GM23338 (cell line): ENCODE results near the gene RAD51C. TPM values are rescaled to one million over a fixed set of nuclear protein-coding genes. Genes with fewer than 3 reads are reported as not detected.

Source experiments
- ATAC-seq: fragments of 200-7000 bp; cut with Tn5 transposase; 3 replicates; pipeline ENCODE4 v1.9.1; 2020
- DNase-seq: peaks from one replicate; pipeline ENCODE4 v3.0.0-alpha.2; 2015; ENCODE audit warnings: low spot score
- H2AFZ ChIP-seq: fragments of 200-600 bp; sonication (generic); 2 replicates; pipeline ENCODE4 v1.8.0; 2016; ENCODE audit warnings: antibody characterized with exemption, mild to moderate bottlenecking, moderate library complexity
- H3F3A ChIP-seq: fragments of 200-600 bp; sonication (generic); replicated peaks from 2 replicates; pipeline ENCODE4 v1.8.0; 2017; ENCODE audit warnings: antibody characterized with exemption, mixed run types, low read depth
- H3K27ac ChIP-seq: fragments of 200-600 bp; sonication (generic); 2 replicates; pipeline ENCODE4 v1.6.1; 2016; ENCODE audit warnings: low read depth
- H3K27me3 ChIP-seq: fragments of 200-600 bp; sonication (generic); 2 replicates; pipeline ENCODE4 v1.8.0; 2016; ENCODE audit warnings: mild to moderate bottlenecking, mixed run types, moderate library complexity; ENCODE audit not compliant: insufficient read depth
- H3K36me3 ChIP-seq: fragments of 200-600 bp; sonication (generic); 2 replicates; pipeline ENCODE4 v1.8.0; 2016; ENCODE audit warnings: mild to moderate bottlenecking; ENCODE audit not compliant: insufficient read depth
- H3K4me1 ChIP-seq: fragments of 200-600 bp; sonication (generic); 2 replicates; pipeline ENCODE4 v1.8.0; 2016; ENCODE audit warnings: mild to moderate bottlenecking, moderate library complexity; ENCODE audit not compliant: insufficient read depth
- H3K4me2 ChIP-seq: fragments of 200-600 bp; sonication (generic); 2 replicates; pipeline ENCODE4 v1.7.1; 2017; ENCODE audit warnings: mixed run types
- H3K4me3 ChIP-seq: fragments of 200-600 bp; sonication (generic); 2 replicates; pipeline ENCODE4 v1.6.1; 2016; ENCODE audit warnings: mixed run types
- H3K79me2 ChIP-seq: fragments of 200-600 bp; sonication (generic); replicated peaks from 2 replicates; pipeline ENCODE4 v1.8.0; 2017; ENCODE audit warnings: mild to moderate bottlenecking; ENCODE audit not compliant: insufficient read depth
- H3K9me2 ChIP-seq: fragments of 200-600 bp; sonication (generic); 2 replicates; pipeline ENCODE4 v1.8.0; 2017; ENCODE audit not compliant: insufficient read depth
- H4K20me1 ChIP-seq: fragments of 200-600 bp; sonication (generic); replicated peaks from 2 replicates; pipeline ENCODE4 v1.8.0; 2017; ENCODE audit warnings: mild to moderate bottlenecking; ENCODE audit not compliant: insufficient read depth
- H3K27ac Mint-ChIP-seq: 2 replicates; pipeline ENCODE4 v1.8.0; 2020; ENCODE audit warnings: inconsistent platforms, mild to moderate bottlenecking, moderate library complexity, mixed read lengths
- H3K27me3 Mint-ChIP-seq: 3 replicates; pipeline ENCODE4 v1.8.0; 2022; ENCODE audit warnings: low read depth, mild to moderate bottlenecking, moderate library complexity, mixed read lengths, inconsistent platforms; ENCODE audit not compliant: insufficient read depth, poor library complexity
- H3K36me3 Mint-ChIP-seq: 3 replicates; pipeline ENCODE4 v1.8.0; 2021; ENCODE audit warnings: low read depth, mild to moderate bottlenecking, inconsistent platforms, moderate library complexity, mixed read lengths
- H3K4me1 Mint-ChIP-seq: 3 replicates; pipeline ENCODE4 v1.8.0; 2020; ENCODE audit warnings: mild to moderate bottlenecking, inconsistent platforms, mixed read lengths
- H3K4me3 Mint-ChIP-seq: 3 replicates; pipeline ENCODE4 v1.8.0; 2021; ENCODE audit warnings: moderate library complexity, mild to moderate bottlenecking, inconsistent platforms, mixed read lengths
- H3K9me3 Mint-ChIP-seq: 3 replicates; pipeline ENCODE4 v1.8.0; 2020; ENCODE audit warnings: moderate library complexity, mild to moderate bottlenecking, inconsistent platforms, mixed read lengths
- CREB1 ChIP-seq: fragments of 250-450 bp; sonication (Bioruptor Pico); IDR thresholded peaks from 2 replicates; pipeline ENCODE4 v1.5.0; 2020; ENCODE audit warnings: low read depth, mild to moderate bottlenecking, moderate library complexity
- CTCF ChIP-seq, 2 experiments: fragments of 200-600 bp in 1 of 2; sonication (generic) in 1 of 2; conservative IDR thresholded peaks; 2 replicates each; pipeline versions ENCODE4 v1.5.1 to v1.6.1; 2016 to 2017; ENCODE audit warnings: antibody characterized with exemption in 2 of 2, low read depth in 2 of 2, mild to moderate bottlenecking in 2 of 2, moderate library complexity in 1 of 2
- ETS1 ChIP-seq: IDR thresholded peaks from 2 replicates; pipeline ENCODE4 v1.6.1; 2016; ENCODE audit warnings: antibody characterized with exemption
- EZH2 ChIP-seq: fragments of 200-600 bp; sonication (generic); IDR thresholded peaks from one replicate; pipeline ENCODE4 v1.8.0; 2017; ENCODE audit warnings: antibody characterized with exemption, mild to moderate bottlenecking, low read depth; ENCODE audit not compliant: unreplicated experiment
- EZH2phosphoT487 ChIP-seq: fragments of 200-600 bp; sonication (generic); IDR thresholded peaks from one replicate; pipeline ENCODE4 v1.8.1; 2018; ENCODE audit warnings: antibody characterized with exemption; ENCODE audit not compliant: unreplicated experiment
- JUNB ChIP-seq: IDR thresholded peaks from one replicate; pipeline ENCODE4 v1.6.1; 2016; ENCODE audit warnings: antibody characterized with exemption; ENCODE audit not compliant: unreplicated experiment
- NANOG ChIP-seq: IDR thresholded peaks from 2 replicates; pipeline ENCODE4 v1.6.1; 2016; ENCODE audit warnings: antibody characterized with exemption, borderline replicate concordance
- POLR2AphosphoS5 ChIP-seq: IDR thresholded peaks from 2 replicates; pipeline ENCODE4 v1.6.1; 2016; ENCODE audit warnings: antibody characterized with exemption, low read depth
- REST ChIP-seq: IDR thresholded peaks from one replicate; pipeline ENCODE4 v1.6.1; 2018; ENCODE audit warnings: antibody characterized with exemption; ENCODE audit not compliant: unreplicated experiment
- STAT1 ChIP-seq: IDR thresholded peaks from one replicate; pipeline ENCODE4 v1.6.1; 2016; ENCODE audit warnings: antibody characterized with exemption; ENCODE audit not compliant: unreplicated experiment
- ZNF114 ChIP-seq: fragments of 250-450 bp; sonication (Bioruptor Pico); IDR thresholded peaks from 2 replicates; pipeline ENCODE4 v1.5.0; 2020; ENCODE audit warnings: mild to moderate bottlenecking, moderate library complexity
- ZNF331 ChIP-seq: fragments of 250-450 bp; sonication (Bioruptor Pico); IDR thresholded peaks from 2 replicates; pipeline ENCODE4 v1.5.0; 2020; ENCODE audit warnings: low read depth, mild to moderate bottlenecking, moderate library complexity
- ZNF462 ChIP-seq: fragments of 250-450 bp; sonication (Bioruptor Pico); IDR thresholded peaks from 2 replicates; pipeline ENCODE4 v1.5.0; 2020; ENCODE audit warnings: mild to moderate bottlenecking, moderate library complexity
- polyA plus RNA-seq: library from polyadenylated mRNA; unstranded; fragments of >200 nt; fragmentation: Nextera tagmentation; extraction: Ambion mirVana; gene quantifications from 2 replicates; pipeline ENCODE4 v1.2.1, GENCODE V29; 2016
- total RNA-seq: library from RNA; depleted of rRNA; stranded (reverse); fragments of >200 nt; shearing (Covaris generic); gene quantifications from 2 replicates; pipeline ENCODE4 v1.2.3, GENCODE V29; 2014

Gene RAD51C
- total and polyA plus RNA-seq, 2 experiments from 2014 or later = 9.3 to 33.6 TPM

GRCh38 chr17:58747674-58748073 lies 55.3 kb downstream of the RAD51C start:
- Mint-ChIP-seq H3K4me3 (no peak overlapping the region), H3K4me1 (no peaks in the 10 kb centered on the region; the same call in 2 of the 3 replicates), H3K27ac (no peak overlapping the region), H3K36me3 (no peaks in the 10 kb centered on the region), H3K9me3 (no peaks in the 10 kb centered on the region), H3K27me3 (peaks cover 4% of the 10 kb centered on the region)
- H3K4me3 ChIP-seq = no peak overlapping the region
- H3K4me1 ChIP-seq = no peaks in the 10 kb centered on the region
- no peaks in the 10 kb centered on the region for H3K36me3 ChIP-seq
- H4K20me1 ChIP-seq = no peaks in the 10 kb centered on the region
- H3K4me2 ChIP-seq = no peak overlapping the region
- no peaks in the 10 kb centered on the region for H3K79me2 ChIP-seq
- H2AFZ ChIP-seq = no peak overlapping the region
- DNase-seq = no peak
- H3K9me2 ChIP-seq = no peaks in the 10 kb centered on the region
- ATAC-seq = no peak
- no peaks in the 10 kb centered on the region for H3F3A ChIP-seq
- no peaks in the 10 kb centered on the region for H3K27me3 ChIP-seq
- H3K27ac ChIP-seq = no peak overlapping the region
- TF ChIP-seq JUNB = no peak
- no peak for TF ChIP-seq CREB1 (CRISPR knock-in tag)
- no peak for TF ChIP-seq EZH2
- no peak for TF ChIP-seq ZNF331
- TF ChIP-seq REST = no peak
- TF ChIP-seq CTCF (conservative IDR thresholded peaks at IDR 0.05; ENCODE audit: low read depth in 2 of 2) = no peak
- TF ChIP-seq STAT1 = no peak
- TF ChIP-seq EZH2phosphoT487 = no peak
- TF ChIP-seq ZNF114 (CRISPR knock-in tag) = no peak
- TF ChIP-seq ZNF462 = no peak
- no peak for TF ChIP-seq NANOG
- no peak for TF ChIP-seq ETS1
- no peak for TF ChIP-seq POLR2AphosphoS5
